ENCODE data around the gene TMEM233. TPM values are rescaled to one million over a fixed set of nuclear protein-coding genes. Genes with fewer than 3 reads are reported as not detected.

The TMEM233 gene
- total and polyA plus RNA-seq, 2 of the 8 experiments (the other 6 are each of a cell fraction or from before 2014, with no cell fraction given): 0.09 TPM

DNA sequence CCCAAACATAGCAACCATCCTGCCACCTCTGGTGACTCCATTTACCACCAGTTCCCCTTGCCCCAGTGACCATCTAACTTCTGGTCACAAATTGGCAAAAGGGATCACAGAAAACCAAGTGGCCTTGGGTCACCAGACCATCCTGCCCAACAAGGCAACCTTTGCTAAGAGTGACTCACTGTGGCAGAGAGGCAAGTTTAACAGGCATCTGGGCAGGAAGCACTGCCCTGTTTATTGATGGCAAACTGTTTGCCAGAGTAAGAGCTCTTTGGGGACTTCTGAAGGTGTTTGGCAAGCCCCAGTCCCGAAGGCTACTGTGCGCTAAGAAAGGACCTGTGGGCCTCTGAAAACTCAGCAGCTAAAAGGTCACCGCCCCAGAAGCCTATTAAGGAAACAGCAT is 28.2 kb upstream of the TMEM233 start:
- Histone ChIP-seq H2AK5ac (ENCODE audit: low read depth, low read length) (no peak overlapping the region), H3K23me2 (ENCODE audit: low read depth, low read length) (no peaks in the 10 kb centered on the region), H3K79me1 (ENCODE audit: low read depth, low read length) (no peaks in the 10 kb centered on the region), H3K9me3 (ENCODE audit: insufficient read depth in 2 of 2, low read depth in 1 of 2, low read length in 1 of 2) (no peaks in the 10 kb centered on the region), H4K20me1 (replicated peaks in 1 of 2; ENCODE audit: control insufficient read depth in 1 of 2, insufficient read depth in 2 of 2, low read length in 2 of 2) (no peaks in the 10 kb centered on the region), H3K4me3 (ENCODE audit: extremely low read depth in 1 of 4, insufficient read depth in 2 of 4, low read depth in 3 of 4, low read length in 4 of 4) (no peak overlapping the region), H3K14ac (ENCODE audit: insufficient read length) (no peak overlapping the region), H3K27ac (ENCODE audit: low read depth, low read length) (no peak overlapping the region), H4K91ac (replicated peaks; ENCODE audit: insufficient read length, low read length) (no peak overlapping the region), H4K5ac (ENCODE audit: insufficient read length, low read depth, low read length) (no peak overlapping the region), H3K9ac (replicated peaks in 1 of 4; ENCODE audit: extremely low read depth in 1 of 4, low read depth in 3 of 4, low read length in 3 of 4) (no peak overlapping the region), H2BK5ac (ENCODE audit: low read depth, low read length) (no peak overlapping the region), H3K4ac (replicated peaks; ENCODE audit: insufficient read length, low read depth, low read length) (no peak overlapping the region), H3K56ac (replicated peaks; ENCODE audit: insufficient read length, low read depth, low read length) (no peak overlapping the region), H2BK120ac (replicated peaks; ENCODE audit: low read depth, low read length) (no peak overlapping the region), H4K8ac (ENCODE audit: extremely low read depth, insufficient read depth, low read length) (no peak overlapping the region), H3K27me3 (replicated peaks in 1 of 4; ENCODE audit: control insufficient read depth in 3 of 4, extremely low read depth in 1 of 4, insufficient read depth in 3 of 4, low read length in 3 of 4) (no peaks in the 10 kb centered on the region), H3K4me2 (ENCODE audit: insufficient read depth in 1 of 2, low read depth in 2 of 2, low read length in 2 of 2) (no peak overlapping the region), H2BK20ac (ENCODE audit: low read length) (no peak overlapping the region), H3K18ac (ENCODE audit: extremely low read depth, low read length) (no peak overlapping the region), H2BK15ac (ENCODE audit: low read length) (no peak overlapping the region), H3K36me3 (ENCODE audit: control insufficient read depth in 2 of 4, insufficient read depth in 4 of 4, low read length in 3 of 4) (no peaks in the 10 kb centered on the region), H2AFZ (ENCODE audit: low read length) (no peak overlapping the region; the same call in 1 of the 2 replicates), H3K23ac (ENCODE audit: insufficient read length) (no peak overlapping the region), H2BK12ac (ENCODE audit: low read depth, low read length) (no peak overlapping the region), H3K4me1 (replicated peaks in 1 of 4; ENCODE audit: control insufficient read depth in 3 of 4, insufficient read depth in 4 of 4, low read length in 3 of 4) (no peaks in the 10 kb centered on the region), H3K79me2 (ENCODE audit: control insufficient read depth in 1 of 2, insufficient read depth in 2 of 2, low read length in 2 of 2) (no peaks in the 10 kb centered on the region)
- 94% methylated on average over 3 of the region's 3 CpGs; no CpG with 5 or more reads in 1 of the 2 experiments for WGBS, 2 experiments (ENCODE audit: extremely low coverage in 1 of 2, insufficient coverage in 1 of 2, insufficient read length in 1 of 2, insufficient replicate concordance in 2 of 2, low coverage in 1 of 2, low lambda C conversion rate in 2 of 2, missing lambda C conversion rate in 1 of 2)
- FAIRE-seq: no peak
- POLR2A ChIA-PET (ENCODE audit: partially characterized antibody): no interaction called here
- CTCF ChIA-PET (ENCODE audit: partially characterized antibody): no interaction called here
- DNase-seq (ENCODE audit: low read depth in 1 of 2, low spot score in 2 of 2): no peak
- TF ChIP-seq GABPA (IDR thresholded peaks at IDR 0.05; ENCODE audit: borderline replicate concordance, insufficient read depth, low read length) (no peak), CHD2 (IDR thresholded peaks at IDR 0.05; ENCODE audit: low read length) (no peak), JUND (IDR thresholded peaks at IDR 0.05; ENCODE audit: low read length) (no peak), SIX5 (IDR thresholded peaks at IDR 0.05; ENCODE audit: low read depth, low read length) (no peak), GTF2F1 (IDR thresholded peaks at IDR 0.05; ENCODE audit: borderline replicate concordance, low read depth, low read length) (no peak), TEAD4 (IDR thresholded peaks at IDR 0.05; ENCODE audit: low read depth, low read length) (no peak), RNF2 (IDR thresholded peaks at IDR 0.05; ENCODE audit: borderline replicate concordance, low read depth, low read length, missing control alignments, poor library complexity, severe bottlenecking) (no peak), SP1 (IDR thresholded peaks at IDR 0.05; ENCODE audit: low read depth, low read length) (no peak), RXRA (IDR thresholded peaks at IDR 0.05; ENCODE audit: insufficient read depth, low read depth, low read length) (no peak), TBP (IDR thresholded peaks at IDR 0.05; ENCODE audit: low read depth, low read length) (no peak), CREB1 (IDR thresholded peaks at IDR 0.05) (no peak), ATF3 (IDR thresholded peaks at IDR 0.05; ENCODE audit: insufficient read depth, low read depth, low read length) (no peak)
- TF ChIP-seq, protein P1, sequence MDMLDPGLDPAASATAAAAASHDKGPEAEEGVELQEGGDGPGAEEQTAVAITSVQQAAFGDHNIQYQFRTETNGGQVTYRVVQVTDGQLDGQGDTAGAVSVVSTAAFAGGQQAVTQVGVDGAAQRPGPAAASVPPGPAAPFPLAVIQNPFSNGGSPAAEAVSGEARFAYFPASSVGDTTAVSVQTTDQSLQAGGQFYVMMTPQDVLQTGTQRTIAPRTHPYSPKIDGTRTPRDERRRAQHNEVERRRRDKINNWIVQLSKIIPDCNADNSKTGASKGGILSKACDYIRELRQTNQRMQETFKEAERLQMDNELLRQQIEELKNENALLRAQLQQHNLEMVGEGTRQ (IDR thresholded peaks at IDR 0.05; ENCODE audit: low read length): no peak
- TF ChIP-seq, protein P2, sequence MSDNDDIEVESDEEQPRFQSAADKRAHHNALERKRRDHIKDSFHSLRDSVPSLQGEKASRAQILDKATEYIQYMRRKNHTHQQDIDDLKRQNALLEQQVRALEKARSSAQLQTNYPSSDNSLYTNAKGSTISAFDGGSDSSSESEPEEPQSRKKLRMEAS (IDR thresholded peaks at IDR 0.05): no peak
